Measurements from ENCODE around the gene WWOX. TPM values are rescaled to one million over a fixed set of nuclear protein-coding genes. Genes with fewer than 3 reads are reported as not detected.

Gene WWOX
- total RNA-seq, 6 donors from 2014 or later = 18.7 to 167 (median 31.0) TPM

DNA sequence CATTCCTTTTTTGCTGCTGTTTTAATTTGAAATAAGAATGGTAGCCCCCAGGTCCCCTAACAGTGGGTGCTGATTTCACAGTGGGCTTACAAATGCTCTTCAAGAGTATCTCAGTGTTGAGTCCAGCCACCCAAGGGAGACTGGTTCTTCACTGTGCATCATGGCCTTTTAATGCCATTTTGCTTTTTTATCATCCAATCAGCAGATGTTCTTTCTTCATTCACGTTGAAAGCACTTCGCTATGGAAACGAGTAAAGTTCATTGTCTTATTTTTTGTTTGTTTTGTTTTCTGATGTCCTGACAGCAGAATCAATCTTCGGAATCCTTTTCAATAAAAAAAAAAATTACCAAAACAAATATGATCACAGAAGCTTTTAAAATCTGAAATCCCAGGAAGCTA, 1072.0 kb downstream of the WWOX start:
- Histone ChIP-seq H3K4me3 (no peak overlapping the region), H3K9me3 (peaks cover 0 to 6% (median 0%) of the 10 kb centered on the region in 4 donors), H3K4me1 (peaks cover 0 to 26% (median 17%) of the 10 kb centered on the region in 4 donors), H3K36me3 (no peaks in the 10 kb centered on the region), H3K27ac (no peak overlapping the region), H3K27me3 (no peaks in the 10 kb centered on the region)
- WGBS, 2 donors = 67% methylated on average over 4 of the region's 4 CpGs
- ATAC-seq (ENCODE audit: low FRiP score in 2 of 2) = no peak
- TF ChIP-seq, protein P1, sequence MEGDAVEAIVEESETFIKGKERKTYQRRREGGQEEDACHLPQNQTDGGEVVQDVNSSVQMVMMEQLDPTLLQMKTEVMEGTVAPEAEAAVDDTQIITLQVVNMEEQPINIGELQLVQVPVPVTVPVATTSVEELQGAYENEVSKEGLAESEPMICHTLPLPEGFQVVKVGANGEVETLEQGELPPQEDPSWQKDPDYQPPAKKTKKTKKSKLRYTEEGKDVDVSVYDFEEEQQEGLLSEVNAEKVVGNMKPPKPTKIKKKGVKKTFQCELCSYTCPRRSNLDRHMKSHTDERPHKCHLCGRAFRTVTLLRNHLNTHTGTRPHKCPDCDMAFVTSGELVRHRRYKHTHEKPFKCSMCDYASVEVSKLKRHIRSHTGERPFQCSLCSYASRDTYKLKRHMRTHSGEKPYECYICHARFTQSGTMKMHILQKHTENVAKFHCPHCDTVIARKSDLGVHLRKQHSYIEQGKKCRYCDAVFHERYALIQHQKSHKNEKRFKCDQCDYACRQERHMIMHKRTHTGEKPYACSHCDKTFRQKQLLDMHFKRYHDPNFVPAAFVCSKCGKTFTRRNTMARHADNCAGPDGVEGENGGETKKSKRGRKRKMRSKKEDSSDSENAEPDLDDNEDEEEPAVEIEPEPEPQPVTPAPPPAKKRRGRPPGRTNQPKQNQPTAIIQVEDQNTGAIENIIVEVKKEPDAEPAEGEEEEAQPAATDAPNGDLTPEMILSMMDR (IDR thresholded peaks at IDR 0.05) = no peak
- TF ChIP-seq POLR2A (IDR thresholded peaks at IDR 0.05) (no peak), POLR2AphosphoS5 (IDR thresholded peaks at IDR 0.05) (no peak), EP300 (IDR thresholded peaks at IDR 0.05) (no peak)
- DNase-seq = no peak

DNA sequence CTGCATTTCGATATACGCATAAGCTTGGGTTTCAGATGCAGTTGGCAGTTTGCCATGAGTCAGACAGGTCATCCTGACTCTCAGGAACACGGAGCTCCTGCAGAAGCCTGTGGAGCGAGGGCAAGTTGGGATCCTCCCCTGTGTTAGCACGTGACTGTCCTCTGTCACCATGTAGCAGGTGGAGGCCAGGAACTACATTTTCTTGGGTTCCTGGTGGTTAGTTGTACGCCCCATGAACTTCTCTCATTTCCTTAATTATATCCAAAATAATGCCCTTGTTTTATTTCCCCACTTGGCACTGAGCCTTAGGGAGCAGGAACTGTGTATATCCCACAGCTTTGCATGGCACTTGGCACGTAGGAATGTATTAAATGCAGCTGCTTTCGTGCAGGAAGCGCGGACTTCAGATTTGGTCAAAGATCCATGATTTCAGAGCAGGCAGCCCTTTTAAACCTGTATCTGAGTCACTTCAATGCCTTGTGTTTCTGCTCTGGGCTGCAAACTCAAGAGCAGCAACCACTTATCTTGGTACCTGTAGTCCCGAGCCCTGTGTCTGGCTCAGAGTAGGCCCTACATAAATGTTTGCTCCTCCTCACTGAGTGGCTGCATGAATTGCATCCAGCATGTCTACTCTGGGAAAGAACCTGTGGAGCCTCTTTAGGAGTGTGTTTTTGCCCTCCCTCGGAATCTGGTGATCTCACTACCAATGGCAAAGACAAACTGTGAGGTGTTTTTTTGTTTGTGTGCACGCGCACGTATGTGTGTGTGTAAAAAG, 1072.7 kb downstream of the WWOX start:
- peak; percentile 33 to 66 for ATAC-seq (ENCODE audit: low FRiP score in 2 of 2)
- 60 to 61% methylated on average over 15 of the region's 15 CpGs for WGBS, 2 donors
- DNase-seq = peak in 1 of 2 donors; percentile 76

DNA sequence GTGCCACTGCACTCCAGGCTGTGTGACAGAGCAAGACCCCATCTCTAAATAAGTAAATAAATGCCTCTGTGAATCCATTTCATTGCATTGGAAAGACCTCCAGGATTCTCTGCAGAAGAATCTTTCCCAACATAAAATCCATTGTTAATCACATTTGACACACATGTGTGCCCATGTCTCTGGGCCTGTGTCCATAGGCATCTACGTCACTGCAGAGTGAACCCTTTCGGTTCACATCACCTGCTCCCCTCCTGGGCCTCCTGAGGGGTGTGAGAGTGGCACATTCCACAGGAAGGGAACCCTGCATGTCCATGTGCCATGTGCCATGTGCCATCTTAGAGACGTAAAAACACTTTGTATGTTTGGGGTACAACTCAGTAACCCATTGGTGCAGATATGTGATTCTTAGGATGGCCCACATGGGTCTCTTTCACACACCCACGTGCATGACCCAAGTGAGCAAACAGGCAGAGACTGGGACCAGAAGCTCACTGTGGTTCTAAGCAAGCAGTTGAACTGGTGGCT, 1073.6 kb downstream of the WWOX start:
- TF ChIP-seq EP300 (IDR thresholded peaks at IDR 0.05) (no peak), POLR2A (IDR thresholded peaks at IDR 0.05) (no peak), POLR2AphosphoS5 (IDR thresholded peaks at IDR 0.05) (no peak)
- TF ChIP-seq, protein P1 (IDR thresholded peaks at IDR 0.05) = no peak
- peaks cover 0 to 6% (median 0%) of the 10 kb centered on the region in 4 donors for H3K9me3 ChIP-seq
- ATAC-seq (ENCODE audit: low FRiP score in 2 of 2) = no peak
- no peaks in the 10 kb centered on the region for H3K36me3 ChIP-seq
- no peak overlapping the region for H3K4me3 ChIP-seq
- no peak for DNase-seq
- no peaks in the 10 kb centered on the region for H3K27me3 ChIP-seq
- H3K27ac ChIP-seq = no peak overlapping the region
- peaks cover 0 to 26% (median 17%) of the 10 kb centered on the region in 4 donors for H3K4me1 ChIP-seq
- 92 to 94% methylated on average over 4 of the region's 4 CpGs for WGBS, 2 donors

More for the DNA sequence above, 1072.7 kb downstream of the WWOX start:
- no peaks in the 10 kb centered on the region for H3K27me3 ChIP-seq
- no peak for TF ChIP-seq EP300 (IDR thresholded peaks at IDR 0.05)
- H3K4me3 ChIP-seq = no peak overlapping the region
- peaks cover 0 to 6% (median 0%) of the 10 kb centered on the region in 4 donors for H3K9me3 ChIP-seq
- no peaks in the 10 kb centered on the region for H3K36me3 ChIP-seq
- H3K4me1 ChIP-seq = peaks cover 0 to 26% (median 17%) of the 10 kb centered on the region in 4 donors
- H3K27ac ChIP-seq = no peak overlapping the region

DNA sequence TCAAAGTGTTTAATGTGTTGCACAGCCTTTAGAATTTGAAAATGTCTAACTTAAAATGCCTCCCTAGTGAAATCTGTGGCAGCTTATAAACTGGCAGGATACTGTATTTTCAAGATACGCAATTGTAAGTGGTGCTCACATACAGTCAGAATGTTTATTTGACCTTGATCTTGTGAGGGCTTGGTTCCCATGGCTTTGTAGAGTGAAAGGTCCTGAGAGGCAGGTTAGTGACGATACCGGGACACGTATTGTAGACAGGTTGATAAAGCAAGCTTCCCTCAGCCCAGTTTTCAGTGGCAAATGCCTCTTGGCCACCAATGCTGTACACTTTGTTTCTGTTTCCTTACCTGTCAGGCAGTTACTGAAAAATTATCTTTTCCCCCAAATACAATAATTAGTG, 1074.5 kb downstream of the WWOX start:
- no peaks in the 10 kb centered on the region for H3K27me3 ChIP-seq
- H3K9me3 ChIP-seq = peaks cover 0 to 6% (median 0%) of the 10 kb centered on the region in 4 donors
- H3K4me3 ChIP-seq = no peak overlapping the region
- WGBS, 2 donors = 62 to 65% methylated on average over 4 of the region's 4 CpGs
- H3K27ac ChIP-seq = no peak overlapping the region
- peaks cover 0 to 25% (median 17%) of the 10 kb centered on the region in 4 donors for H3K4me1 ChIP-seq
- no peak for TF ChIP-seq POLR2A (IDR thresholded peaks at IDR 0.05)
- no peak for TF ChIP-seq EP300 (IDR thresholded peaks at IDR 0.05)
- TF ChIP-seq, protein P1 (IDR thresholded peaks at IDR 0.05) = no peak
- no peak for TF ChIP-seq POLR2AphosphoS5 (IDR thresholded peaks at IDR 0.05)
- ATAC-seq (ENCODE audit: low FRiP score in 2 of 2) (no peak), DNase-seq (peak in 1 of 2 donors; percentile 24)
- H3K36me3 ChIP-seq = no peaks in the 10 kb centered on the region

DNA sequence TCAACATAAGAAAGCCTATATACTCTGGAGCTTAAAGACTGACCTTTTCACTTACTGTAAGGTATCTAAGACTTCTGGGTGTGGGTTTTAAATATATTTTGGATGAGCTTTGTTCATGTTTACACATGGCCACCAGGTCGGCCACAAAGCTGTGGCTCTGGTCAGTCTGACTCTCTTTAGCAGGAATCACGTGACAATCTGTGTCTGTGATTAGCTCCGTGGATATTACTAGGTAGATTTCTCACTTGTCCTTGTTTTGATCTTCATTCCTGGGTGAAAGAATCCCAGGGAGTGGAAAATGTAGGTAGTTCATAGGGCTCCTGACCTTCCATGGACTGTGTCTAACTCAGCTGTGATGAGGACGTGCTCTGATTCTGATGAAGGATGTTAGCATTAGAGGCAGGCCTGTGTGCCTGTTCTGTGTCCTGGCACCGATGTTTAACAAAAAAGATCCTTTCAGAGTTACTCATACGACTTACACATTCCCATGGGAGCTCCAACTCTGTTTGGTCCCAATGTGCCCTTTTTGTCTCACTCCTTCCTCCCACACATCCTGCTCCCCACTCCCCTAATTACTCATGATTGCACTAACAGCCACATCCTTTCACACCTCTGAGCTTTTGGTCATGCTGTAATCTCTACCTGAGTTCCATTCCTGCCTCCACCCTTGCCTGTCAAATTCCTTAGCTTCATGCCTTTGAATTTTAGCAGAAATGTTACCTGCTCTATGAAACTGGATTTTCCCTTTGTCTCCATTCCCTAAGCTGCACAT, 1076.0 kb downstream of the WWOX start:
- peaks cover 0 to 6% (median 3%) of the 10 kb centered on the region in 4 donors for H3K9me3 ChIP-seq
- no peak for DNase-seq
- TF ChIP-seq, protein P1 (IDR thresholded peaks at IDR 0.05) = no peak
- TF ChIP-seq EP300 (IDR thresholded peaks at IDR 0.05) = no peak
- no peak for TF ChIP-seq POLR2AphosphoS5 (IDR thresholded peaks at IDR 0.05)
- TF ChIP-seq POLR2A (IDR thresholded peaks at IDR 0.05) = no peak
- H3K4me3 ChIP-seq = no peak overlapping the region
- H3K27ac ChIP-seq = no peak overlapping the region
- peaks cover 0 to 17% (median 14%) of the 10 kb centered on the region in 4 donors for H3K4me1 ChIP-seq
- WGBS, 2 donors = 85 to 87% methylated on average over 6 of the region's 6 CpGs
- H3K27me3 ChIP-seq = no peaks in the 10 kb centered on the region
- H3K36me3 ChIP-seq = no peaks in the 10 kb centered on the region
- no peak for ATAC-seq (ENCODE audit: low FRiP score in 2 of 2)
